Mucosa of stomach (tissue), 1 donor: ENCODE data around the gene KPNB1.

ENCODE experiments used
- H3K27me3 ChIP-seq: one replicate; pipeline ENCODE4 v1.7.0; 2013; ENCODE audit warnings: mild to moderate bottlenecking, low read length; ENCODE audit not compliant: control insufficient read depth, insufficient read depth
- H3K36me3 ChIP-seq: one replicate; pipeline ENCODE4 v1.7.0; 2013; ENCODE audit warnings: low read length; ENCODE audit not compliant: control insufficient read depth, insufficient read depth
- H3K4me1 ChIP-seq: one replicate; pipeline ENCODE4 v1.7.0; 2013; ENCODE audit warnings: mild to moderate bottlenecking, low read length; ENCODE audit not compliant: control insufficient read depth, insufficient read depth
- H3K4me3 ChIP-seq: one replicate; pipeline ENCODE4 v1.7.0; 2013; ENCODE audit warnings: low read length
- H3K9ac ChIP-seq: one replicate; pipeline ENCODE4 v1.7.0; 2013; ENCODE audit warnings: mild to moderate bottlenecking, low read length, moderate library complexity
- H3K9me3 ChIP-seq: one replicate; pipeline ENCODE4 v1.7.0; 2013; ENCODE audit warnings: mild to moderate bottlenecking, low read length, moderate library complexity; ENCODE audit not compliant: control insufficient read depth
- donor health status: Pancreatic carcinoma.

Gene KPNB1

GRCh38 chr17:47705536-47706530, 56.1 kb downstream of the KPNB1 start:
- peaks cover 11% of the 10 kb centered on the region for H3K27me3 ChIP-seq
- no peaks in the 10 kb centered on the region for H3K36me3 ChIP-seq
- no peaks in the 10 kb centered on the region for H3K9me3 ChIP-seq
- peaks cover 24% of the 10 kb centered on the region for H3K4me1 ChIP-seq
- H3K4me3 ChIP-seq, result no peak overlapping the region
- H3K9ac ChIP-seq, result no peak overlapping the region

GRCh38 chr17:47707056-47707804, 57.5 kb downstream of the KPNB1 start:
- H3K4me3 ChIP-seq, result no peak overlapping the region
- no peak overlapping the region for H3K9ac ChIP-seq
- peaks cover 14% of the 10 kb centered on the region for H3K27me3 ChIP-seq
- no peaks in the 10 kb centered on the region for H3K36me3 ChIP-seq
- no peaks in the 10 kb centered on the region for H3K9me3 ChIP-seq
- peaks cover 24% of the 10 kb centered on the region for H3K4me1 ChIP-seq

- peaks cover 24% of the 10 kb centered on the region for H3K4me1 ChIP-seq
- no peaks in the 10 kb centered on the region for H3K36me3 ChIP-seq
- no peak overlapping the region for H3K4me3 ChIP-seq
- H3K9me3 ChIP-seq, result no peaks in the 10 kb centered on the region
- H3K27me3 ChIP-seq, result peaks cover 21% of the 10 kb centered on the region
- H3K9ac ChIP-seq, result no peak overlapping the region
These were observed 58.2 kb downstream of the KPNB1 start for GRCh38 chr17:47707884-47708283.

GRCh38 chr17:47708312-47708863, 58.7 kb downstream of the KPNB1 start:
- Histone ChIP-seq H3K4me1 (peaks cover 24% of the 10 kb centered on the region), H3K27me3 (peaks cover 22% of the 10 kb centered on the region), H3K9me3 (no peaks in the 10 kb centered on the region), H3K4me3 (no peak overlapping the region), H3K36me3 (no peaks in the 10 kb centered on the region), H3K9ac (no peak overlapping the region)

DNA sequence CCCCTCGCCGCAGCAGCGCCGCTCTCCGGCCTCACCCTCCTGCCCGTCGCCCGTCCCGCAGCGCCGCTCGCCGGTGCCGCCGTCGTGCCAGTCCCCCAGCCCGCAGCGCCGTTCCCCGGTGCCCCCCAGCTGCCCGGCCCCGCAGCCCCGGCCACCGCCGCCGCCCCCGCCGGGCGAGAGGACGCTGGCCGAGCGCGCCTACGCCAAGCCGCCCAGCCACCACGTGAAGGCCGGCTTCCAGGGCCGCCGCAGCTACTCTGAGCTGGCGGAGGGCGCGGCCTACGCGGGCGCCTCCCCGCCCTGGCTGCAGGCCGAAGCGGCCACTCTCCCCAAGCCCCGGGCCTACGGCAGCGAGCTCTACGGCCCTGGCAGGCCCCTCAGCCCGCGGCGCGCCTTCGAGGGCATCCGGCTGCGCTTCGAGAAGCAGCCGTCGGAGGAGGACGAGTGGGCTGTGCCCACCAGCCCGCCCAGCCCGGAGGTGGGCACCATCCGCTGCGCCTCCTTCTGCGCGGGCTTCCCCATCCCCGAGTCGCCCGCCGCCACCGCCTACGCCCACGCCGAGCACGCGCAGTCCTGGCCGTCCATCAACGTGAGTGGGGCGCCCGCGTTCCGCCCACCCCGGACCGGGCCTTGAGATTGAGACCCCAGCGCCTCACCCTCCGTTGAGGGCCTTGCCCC, 59.3 kb downstream of the KPNB1 start:
- no peaks in the 10 kb centered on the region for H3K36me3 ChIP-seq
- H3K27me3 ChIP-seq, result peaks cover 28% of the 10 kb centered on the region
- no peak overlapping the region for H3K9ac ChIP-seq
- H3K4me3 ChIP-seq, result no peak overlapping the region
- peaks cover 24% of the 10 kb centered on the region for H3K4me1 ChIP-seq
- no peaks in the 10 kb centered on the region for H3K9me3 ChIP-seq

GRCh38 chr17:47709594-47709993, 59.9 kb downstream of the KPNB1 start:
- Histone ChIP-seq H3K27me3 (peaks cover 34% of the 10 kb centered on the region), H3K9me3 (no peaks in the 10 kb centered on the region), H3K36me3 (no peaks in the 10 kb centered on the region), H3K4me3 (no peak overlapping the region), H3K4me1 (peaks cover 24% of the 10 kb centered on the region), H3K9ac (no peak overlapping the region)

DNA sequence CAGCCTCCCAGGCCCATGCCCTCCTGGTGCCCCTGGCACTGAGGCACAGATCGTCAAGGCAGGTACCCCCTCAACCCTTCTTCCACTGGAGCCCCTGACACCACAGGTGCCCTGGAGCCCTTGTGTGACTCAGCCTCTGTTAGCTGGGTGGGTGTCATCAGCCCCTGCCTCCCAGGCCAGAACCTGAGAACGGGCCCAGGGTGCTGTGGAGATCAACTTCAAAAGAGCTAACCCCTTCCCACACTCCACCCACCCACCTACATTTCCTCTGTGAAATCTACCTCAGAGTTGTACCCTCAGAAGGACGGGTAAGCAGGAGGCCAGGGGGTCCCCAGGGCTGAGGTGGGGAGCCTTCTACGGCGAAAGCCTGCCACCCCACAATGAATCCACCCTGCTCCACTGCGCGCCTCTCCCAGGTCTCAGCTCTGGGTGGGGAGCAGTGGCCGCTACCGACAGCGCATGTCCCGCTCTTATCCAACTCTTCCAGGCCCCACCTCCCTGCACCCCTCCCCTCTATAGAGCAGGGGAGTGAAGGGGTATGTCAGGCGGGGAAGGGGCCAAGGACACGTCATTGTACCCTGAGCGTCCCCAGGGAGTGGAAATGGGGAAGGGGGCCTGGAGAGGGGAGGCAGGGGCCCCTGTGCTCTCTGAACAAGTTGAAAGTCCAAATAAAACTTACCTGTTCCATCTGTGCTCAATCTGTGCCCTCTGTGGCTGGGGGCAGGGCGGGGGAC, 61.8 kb downstream of the KPNB1 start:
- Histone ChIP-seq H3K27me3 (peaks cover 42% of the 10 kb centered on the region), H3K9ac (no peak overlapping the region), H3K36me3 (no peaks in the 10 kb centered on the region), H3K4me3 (no peak overlapping the region), H3K4me1 (peaks cover 21% of the 10 kb centered on the region), H3K9me3 (no peaks in the 10 kb centered on the region)

- H3K4me3 ChIP-seq, result no peak overlapping the region
- no peak overlapping the region for H3K9ac ChIP-seq
- H3K36me3 ChIP-seq, result no peaks in the 10 kb centered on the region
- H3K4me1 ChIP-seq, result peaks cover 11% of the 10 kb centered on the region
- H3K27me3 ChIP-seq, result peaks cover 47% of the 10 kb centered on the region
- H3K9me3 ChIP-seq, result no peaks in the 10 kb centered on the region
These were observed 62.8 kb downstream of the KPNB1 start for GRCh38 chr17:47712330-47713023.

DNA sequence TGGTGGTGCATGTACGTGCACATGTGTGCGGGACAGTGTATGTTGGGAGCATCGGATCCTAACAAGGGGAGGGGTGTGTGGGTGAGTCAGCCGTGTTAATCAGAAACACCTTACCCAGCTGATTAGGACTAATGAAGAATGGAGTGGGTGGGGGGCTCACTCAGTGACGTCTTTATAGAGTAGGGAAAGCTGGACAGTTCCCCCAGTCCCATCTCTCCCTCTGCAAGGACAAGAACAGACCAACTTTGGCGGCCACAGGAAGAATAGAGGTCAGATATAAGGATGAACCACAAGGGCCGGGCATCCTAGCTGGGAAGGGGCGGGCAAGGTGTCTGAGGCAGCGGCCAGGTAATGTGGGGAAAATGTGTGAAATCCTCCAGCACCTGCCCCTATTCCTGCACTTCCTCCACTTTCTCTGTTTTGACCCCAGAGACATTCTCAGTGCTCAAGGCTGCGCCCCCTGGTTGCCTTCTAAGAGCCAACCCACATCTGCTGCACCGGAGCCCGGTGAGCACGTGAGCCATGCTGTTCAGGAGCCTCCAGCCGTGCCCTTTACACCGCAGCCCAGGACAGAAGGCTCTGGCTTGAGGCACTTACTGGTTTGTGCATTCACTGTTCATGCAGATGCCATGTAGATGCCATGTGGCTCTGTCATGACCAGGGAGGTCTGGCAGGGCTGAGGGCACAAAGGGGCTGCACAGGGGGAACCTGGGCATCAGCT, 64.4 kb downstream of the KPNB1 start:
- H3K36me3 ChIP-seq, result no peaks in the 10 kb centered on the region
- H3K9ac ChIP-seq, result no peak overlapping the region
- H3K4me1 ChIP-seq, result peaks cover 2% of the 10 kb centered on the region
- H3K4me3 ChIP-seq, result no peak overlapping the region
- H3K27me3 ChIP-seq, result peaks cover 52% of the 10 kb centered on the region
- H3K9me3 ChIP-seq, result no peaks in the 10 kb centered on the region

GRCh38 chr17:47714773-47715396, 65.2 kb downstream of the KPNB1 start:
- peaks cover 60% of the 10 kb centered on the region for H3K27me3 ChIP-seq
- H3K4me3 ChIP-seq, result no peak overlapping the region

More at GRCh38 chr17:47714773-47715396, 65.2 kb downstream of the KPNB1 start:
- H3K36me3 ChIP-seq, result no peaks in the 10 kb centered on the region
- no peak overlapping the region for H3K9ac ChIP-seq
- no peaks in the 10 kb centered on the region for H3K9me3 ChIP-seq
- H3K4me1 ChIP-seq, result no peaks in the 10 kb centered on the region
